ENCODE results near the gene TBC1D19.

The TBC1D19 gene

DNA sequence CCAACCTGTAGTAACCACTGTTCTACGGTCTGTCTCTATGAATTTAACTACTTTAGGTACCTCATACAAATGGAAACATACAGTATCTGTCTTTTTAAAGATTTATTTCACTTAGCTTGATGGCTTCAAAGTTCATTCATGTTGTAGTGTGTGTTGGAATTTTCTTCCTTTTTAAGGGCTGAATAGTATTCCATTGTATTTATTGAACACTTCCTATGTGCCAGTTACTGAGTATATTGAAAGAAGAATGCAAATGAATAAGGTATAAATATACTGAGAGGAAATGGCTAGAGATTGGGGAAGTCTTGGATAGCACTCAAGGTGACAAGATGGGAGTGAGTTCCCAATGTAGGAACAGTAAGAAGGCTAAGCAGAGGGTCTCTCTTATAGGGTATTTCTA, 17.3 kb downstream of the TBC1D19 start:
- TF ChIP-seq, protein P1, sequence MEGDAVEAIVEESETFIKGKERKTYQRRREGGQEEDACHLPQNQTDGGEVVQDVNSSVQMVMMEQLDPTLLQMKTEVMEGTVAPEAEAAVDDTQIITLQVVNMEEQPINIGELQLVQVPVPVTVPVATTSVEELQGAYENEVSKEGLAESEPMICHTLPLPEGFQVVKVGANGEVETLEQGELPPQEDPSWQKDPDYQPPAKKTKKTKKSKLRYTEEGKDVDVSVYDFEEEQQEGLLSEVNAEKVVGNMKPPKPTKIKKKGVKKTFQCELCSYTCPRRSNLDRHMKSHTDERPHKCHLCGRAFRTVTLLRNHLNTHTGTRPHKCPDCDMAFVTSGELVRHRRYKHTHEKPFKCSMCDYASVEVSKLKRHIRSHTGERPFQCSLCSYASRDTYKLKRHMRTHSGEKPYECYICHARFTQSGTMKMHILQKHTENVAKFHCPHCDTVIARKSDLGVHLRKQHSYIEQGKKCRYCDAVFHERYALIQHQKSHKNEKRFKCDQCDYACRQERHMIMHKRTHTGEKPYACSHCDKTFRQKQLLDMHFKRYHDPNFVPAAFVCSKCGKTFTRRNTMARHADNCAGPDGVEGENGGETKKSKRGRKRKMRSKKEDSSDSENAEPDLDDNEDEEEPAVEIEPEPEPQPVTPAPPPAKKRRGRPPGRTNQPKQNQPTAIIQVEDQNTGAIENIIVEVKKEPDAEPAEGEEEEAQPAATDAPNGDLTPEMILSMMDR (conservative IDR thresholded peaks at IDR 0.05) = no peak

DNA sequence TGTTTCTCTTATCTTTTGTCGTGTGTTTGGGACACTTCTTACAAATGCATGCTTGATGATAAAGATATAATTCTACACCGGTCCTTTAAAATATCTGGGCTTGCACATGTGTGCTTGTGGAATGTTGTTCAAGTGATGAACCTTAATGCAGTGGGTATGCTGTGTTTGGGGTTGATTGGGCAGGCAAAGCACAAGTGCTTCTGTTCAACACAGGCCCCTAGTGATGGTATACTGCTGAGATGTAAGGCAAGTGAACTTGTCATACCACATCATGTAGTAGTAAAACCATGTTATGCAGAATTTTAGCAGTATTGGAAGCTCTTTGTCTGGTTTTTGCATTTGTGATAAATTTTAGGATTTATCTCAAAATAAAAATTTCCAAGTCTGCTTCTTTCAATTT, 23.9 kb downstream of the TBC1D19 start:
- TF ChIP-seq, protein P1 (conservative IDR thresholded peaks at IDR 0.05) = no peak
- H3K27ac ChIP-seq = no peak overlapping the region

More for the DNA sequence above, 17.3 kb downstream of the TBC1D19 start:
- H3K27ac ChIP-seq = no peak overlapping the region

DNA sequence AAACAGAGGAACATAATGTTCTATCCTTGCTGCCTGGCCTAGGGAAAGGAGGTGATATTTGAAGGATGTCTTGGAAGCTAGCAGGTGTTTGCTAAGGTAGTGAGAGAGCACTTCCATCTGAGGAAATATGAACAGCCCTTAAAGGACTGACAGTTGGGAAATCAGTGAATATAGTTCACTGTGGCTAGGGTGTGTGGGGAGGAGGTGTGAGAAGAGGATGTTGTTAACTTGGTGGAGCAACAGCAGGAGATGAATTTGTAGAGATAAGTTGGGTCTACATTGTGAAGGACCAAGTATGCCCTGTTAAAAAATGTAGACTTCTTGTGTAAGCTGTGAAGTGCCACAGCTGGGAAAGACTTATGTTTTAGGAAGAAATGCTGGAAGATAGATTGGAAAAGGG, 25.5 kb downstream of the TBC1D19 start:
- H3K27ac ChIP-seq = no peak overlapping the region
- TF ChIP-seq, protein P1 (conservative IDR thresholded peaks at IDR 0.05) = no peak

DNA sequence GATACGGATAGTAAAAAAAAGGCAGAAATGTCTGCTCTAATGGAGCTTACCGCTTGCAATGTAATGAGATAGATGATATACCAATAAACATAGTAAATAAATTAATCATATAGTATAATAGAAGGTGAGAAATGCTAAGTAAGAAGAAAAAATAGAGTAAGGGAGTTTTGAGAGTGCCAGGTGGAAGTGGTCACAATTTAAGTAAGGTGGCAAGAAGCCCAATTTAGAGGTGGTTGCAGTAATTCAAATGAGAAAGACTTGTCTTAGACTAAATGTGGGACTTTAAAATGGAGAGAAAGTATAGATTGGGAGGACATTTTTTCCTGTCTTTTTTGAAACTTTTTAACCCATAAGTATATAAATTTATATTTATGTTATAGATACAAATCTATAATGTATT, 26.0 kb downstream of the TBC1D19 start:
- no peak overlapping the region for H3K27ac ChIP-seq
- TF ChIP-seq, protein P1 (conservative IDR thresholded peaks at IDR 0.05) = no peak

DNA sequence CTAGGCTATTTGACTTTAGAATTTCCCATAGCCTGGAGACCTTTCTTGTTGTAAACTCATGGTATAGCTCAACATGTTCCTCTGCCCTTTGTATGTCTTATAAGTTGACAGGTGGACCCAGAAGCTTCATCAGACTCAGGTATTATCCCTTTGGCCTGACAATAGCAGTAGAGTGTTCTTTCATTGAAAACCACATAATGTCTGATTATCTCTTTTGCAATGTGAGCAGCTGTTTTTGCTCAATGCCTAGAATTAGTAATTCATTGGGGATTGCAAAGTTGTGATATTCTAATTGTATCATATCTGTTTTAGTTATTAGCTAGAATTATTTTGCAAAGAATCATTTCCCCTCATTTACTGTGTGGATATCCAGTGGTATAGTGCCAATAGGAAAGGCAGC, 27.5 kb downstream of the TBC1D19 start:
- TF ChIP-seq, protein P1 (conservative IDR thresholded peaks at IDR 0.05) = no peak
- no peak overlapping the region for H3K27ac ChIP-seq

DNA sequence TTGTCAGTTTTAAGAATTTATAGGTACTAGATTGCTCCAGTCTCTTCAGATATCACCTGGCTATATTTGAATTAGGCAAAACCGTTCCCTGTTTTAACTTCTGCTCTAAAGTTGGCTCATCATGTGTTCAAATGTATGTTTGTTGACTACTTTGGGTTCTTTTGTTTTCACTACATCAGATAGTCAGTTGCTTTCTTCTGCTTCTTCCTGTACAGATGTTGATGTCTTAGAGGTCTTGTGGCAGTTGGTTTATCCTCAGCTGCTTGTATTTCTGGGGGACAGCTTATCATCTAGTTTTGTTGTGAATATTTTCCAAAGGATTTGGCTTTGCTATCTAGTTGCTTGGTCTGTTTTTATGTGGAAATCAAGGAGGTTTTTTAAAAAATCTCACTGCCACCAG, 28.0 kb downstream of the TBC1D19 start:
- TF ChIP-seq, protein P1 (conservative IDR thresholded peaks at IDR 0.05) = no peak
- H3K27ac ChIP-seq = no peak overlapping the region

DNA sequence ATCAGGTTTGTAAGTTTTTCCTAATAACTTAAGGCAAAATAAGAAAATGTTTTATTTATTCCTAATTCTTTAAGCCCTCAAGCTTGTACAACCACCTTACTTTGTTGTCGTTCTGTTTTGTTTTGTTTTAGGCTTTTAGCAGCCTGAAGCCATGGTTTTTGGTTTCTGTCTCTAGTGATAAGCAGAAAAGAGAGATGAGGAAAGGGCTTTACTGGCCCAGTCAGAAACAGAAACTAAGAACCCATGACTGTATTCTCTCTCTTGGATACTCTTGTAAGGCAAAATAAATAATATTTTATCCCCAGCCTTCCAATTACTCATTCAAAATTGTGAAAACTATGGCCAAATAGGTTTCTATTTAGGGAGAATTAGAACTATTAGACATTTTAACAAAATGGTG, 29.4 kb downstream of the TBC1D19 start:
- H3K27ac ChIP-seq = no peak overlapping the region
- TF ChIP-seq, protein P1 (conservative IDR thresholded peaks at IDR 0.05) = no peak

DNA sequence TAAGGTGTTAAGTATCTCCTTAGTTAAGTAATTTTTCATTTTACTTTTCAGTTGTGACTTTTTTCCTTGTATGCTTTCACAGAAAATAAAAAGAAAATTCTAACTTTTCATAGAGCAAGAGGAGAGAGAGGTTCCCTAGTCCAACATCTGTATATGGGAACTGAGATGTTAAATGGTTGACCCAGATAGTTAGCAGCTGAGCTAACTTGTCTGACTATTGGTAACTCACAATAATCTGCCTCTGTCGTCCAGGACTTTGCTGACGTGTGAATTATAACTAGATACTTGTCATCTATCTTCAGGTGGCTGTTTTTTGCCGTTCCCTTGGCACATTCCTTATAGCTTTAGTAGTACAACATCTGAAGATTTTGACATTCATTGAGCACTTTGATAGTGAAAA, 29.9 kb downstream of the TBC1D19 start:
- H3K27ac ChIP-seq = no peak overlapping the region

More for the DNA sequence above, 29.9 kb downstream of the TBC1D19 start:
- TF ChIP-seq, protein P1 (conservative IDR thresholded peaks at IDR 0.05) = no peak
